PC-3 (cell line): ENCODE data around the gene CD99L2. TPM values are rescaled to one million over a fixed set of nuclear protein-coding genes. Genes with fewer than 3 reads are reported as not detected.

Source experiments
- ATAC-seq: fragments of 200-7000 bp; cut with Tn5 transposase; 2 replicates; pipeline ENCODE4 v1.9.1; 2020; ENCODE audit warnings: mild to moderate bottlenecking, moderate library complexity
- BruUV-seq: library from RNA; stranded (reverse); fragments of 400-500 nt; replicated peaks from 2 replicates; lab custom pipeline; 2021; lab: Mats Ljungman, UMichigan
- CTCF ChIA-PET: fragments of 300-600 bp; sonication (Branson Sonifier 250); formaldehyde crosslinking; loops from one replicate; lab custom pipeline; 2022; ENCODE audit warnings: antibody characterized with exemption; lab: Charles Lee
- POLR2A ChIA-PET: fragments of 300-600 bp; sonication (Branson Sonifier 250); formaldehyde crosslinking; loops from one replicate; lab custom pipeline; 2022; ENCODE audit warnings: antibody characterized with exemption; ENCODE audit not compliant: unreplicated experiment; lab: Charles Lee
- DNase-seq: peaks from one replicate; pipeline ENCODE4 v3.0.0-alpha.2; 2015
- H2AFZ ChIP-seq: fragments of 300-600 bp; sonication (generic); 2 replicates; pipeline ENCODE4 v1.6.0; 2016; ENCODE audit warnings: antibody characterized with exemption, low read length
- H3F3A ChIP-seq: fragments of 300-600 bp; sonication (generic); one replicate; pipeline ENCODE4 v1.6.0; 2017; ENCODE audit warnings: antibody characterized with exemption, low read length, control low read depth, mild to moderate bottlenecking; ENCODE audit not compliant: unreplicated experiment
- H3K27ac ChIP-seq: fragments of 300-600 bp; sonication (generic); 2 replicates; pipeline ENCODE4 v1.5.1; 2016; ENCODE audit warnings: mild to moderate bottlenecking, low read length
- H3K27me3 ChIP-seq: fragments of 300-600 bp; sonication (generic); 2 replicates; pipeline ENCODE4 v1.6.1; 2016; ENCODE audit warnings: low read length, mixed read lengths
- H3K36me3 ChIP-seq: fragments of 300-600 bp; sonication (generic); 2 replicates; pipeline ENCODE4 v1.6.1; 2016; ENCODE audit warnings: low read depth, mixed run types, low read length, mixed read lengths
- H3K4me1 ChIP-seq: fragments of 300-600 bp; sonication (generic); 2 replicates; pipeline ENCODE4 v1.5.1; 2016; ENCODE audit warnings: low read length; ENCODE audit not compliant: insufficient read depth
- H3K4me2 ChIP-seq: fragments of 300-600 bp; sonication (generic); 2 replicates; pipeline ENCODE4 v1.6.0; 2016; ENCODE audit warnings: low read length
- H3K4me3 ChIP-seq: fragments of 300-600 bp; sonication (generic); 2 replicates; pipeline ENCODE4 v1.5.1; 2016; ENCODE audit warnings: mild to moderate bottlenecking, low read length, mixed read lengths
- H3K79me2 ChIP-seq: fragments of 300-600 bp; sonication (generic); 2 replicates; pipeline ENCODE4 v1.6.1; 2017; ENCODE audit warnings: low read length, mixed read lengths
- H3K9ac ChIP-seq: fragments of 300-600 bp; sonication (generic); 2 replicates; pipeline ENCODE4 v1.6.0; 2016; ENCODE audit warnings: mild to moderate bottlenecking, low read length
- H3K9me2 ChIP-seq: fragments of 300-600 bp; sonication (generic); replicated peaks from 2 replicates; pipeline ENCODE4 v1.6.1; 2016; ENCODE audit warnings: mixed run types, low read length, mixed read lengths
- H3K9me3 ChIP-seq: fragments of 300-600 bp; sonication (generic); 2 replicates; pipeline ENCODE4 v1.6.1; 2016; ENCODE audit warnings: low read length, mixed read lengths
- H4K20me1 ChIP-seq: fragments of 300-600 bp; sonication (generic); 2 replicates; pipeline ENCODE4 v1.6.1; 2016; ENCODE audit warnings: low read length, mixed read lengths
- EZH2 ChIP-seq: fragments of 300-600 bp; sonication (generic); IDR thresholded peaks from one replicate; pipeline ENCODE4 v1.6.1; 2017; ENCODE audit warnings: antibody characterized with exemption, mild to moderate bottlenecking, low read length; ENCODE audit not compliant: unreplicated experiment
- EZH2phosphoT487 ChIP-seq: fragments of 300-600 bp; sonication (generic); IDR thresholded peaks from 2 replicates; pipeline ENCODE4 v1.6.1; 2018; ENCODE audit warnings: mild to moderate bottlenecking, antibody characterized with exemption, low read length, borderline replicate concordance
- intact Hi-C: fragments of 100-400 bp; cut with micrococcal nuclease; formaldehyde crosslinking; loops from 2 replicates; pipeline ENCODE4 v1.9.0; 2023
- total RNA-seq: library from RNA; depleted of rRNA; stranded (reverse); fragments of >200 nt; gene quantifications from 2 replicates; pipeline ENCODE4 v1.2.3, GENCODE V29; 2014
- TF ChIP-seq, protein P1 (sequence below): fragments of 300-600 bp; sonication (generic); conservative IDR thresholded peaks from 2 replicates; pipeline ENCODE4 v1.5.1; 2017; ENCODE audit warnings: antibody characterized with exemption, low read depth, mild to moderate bottlenecking, low read length

The CD99L2 gene
- total RNA-seq, 1 experiment from 2014 or later, result 9.4 TPM

DNA sequence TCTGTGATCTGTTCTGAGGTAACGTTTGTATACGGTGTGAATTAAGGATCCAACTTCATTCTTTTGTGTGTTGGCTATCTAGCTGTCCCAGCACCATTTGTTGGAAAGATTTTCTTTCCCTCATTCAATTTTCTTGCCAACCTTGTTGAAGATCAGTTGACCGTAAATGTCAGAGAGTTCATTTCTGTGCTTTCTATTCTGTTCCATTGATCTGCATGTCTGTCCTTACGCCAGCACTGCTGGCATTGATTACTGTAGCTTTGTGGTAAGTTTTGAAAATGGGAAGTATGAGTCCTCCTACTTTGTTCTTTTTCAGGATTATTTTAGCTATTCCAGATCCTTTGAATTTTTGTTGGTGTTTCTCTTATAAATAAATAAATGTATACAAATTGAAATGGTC lies 144.5 kb downstream of the CD99L2 start:
- no peaks in the 10 kb centered on the region for H3K4me1 ChIP-seq
- CTCF ChIA-PET, result no interaction called here
- H3K9me2 ChIP-seq, result no peaks in the 10 kb centered on the region
- H4K20me1 ChIP-seq, result no peaks in the 10 kb centered on the region
- H3K27ac ChIP-seq, result no peak overlapping the region
- no peak overlapping the region for H3K4me2 ChIP-seq
- H3K27me3 ChIP-seq, result no peaks in the 10 kb centered on the region
- ATAC-seq (no peak), DNase-seq (no peak)
- POLR2A ChIA-PET, result no interaction called here
- no peaks in the 10 kb centered on the region for H3K9me3 ChIP-seq
- no peak overlapping the region for H2AFZ ChIP-seq
- no peak overlapping the region for H3K9ac ChIP-seq
- BruUV-seq, result no TSS peak
- peaks cover 3% of the 10 kb centered on the region; the same call in 1 of the 2 replicates for H3K36me3 ChIP-seq
- TF ChIP-seq EZH2phosphoT487, result no peak
- TF ChIP-seq, protein P1, sequence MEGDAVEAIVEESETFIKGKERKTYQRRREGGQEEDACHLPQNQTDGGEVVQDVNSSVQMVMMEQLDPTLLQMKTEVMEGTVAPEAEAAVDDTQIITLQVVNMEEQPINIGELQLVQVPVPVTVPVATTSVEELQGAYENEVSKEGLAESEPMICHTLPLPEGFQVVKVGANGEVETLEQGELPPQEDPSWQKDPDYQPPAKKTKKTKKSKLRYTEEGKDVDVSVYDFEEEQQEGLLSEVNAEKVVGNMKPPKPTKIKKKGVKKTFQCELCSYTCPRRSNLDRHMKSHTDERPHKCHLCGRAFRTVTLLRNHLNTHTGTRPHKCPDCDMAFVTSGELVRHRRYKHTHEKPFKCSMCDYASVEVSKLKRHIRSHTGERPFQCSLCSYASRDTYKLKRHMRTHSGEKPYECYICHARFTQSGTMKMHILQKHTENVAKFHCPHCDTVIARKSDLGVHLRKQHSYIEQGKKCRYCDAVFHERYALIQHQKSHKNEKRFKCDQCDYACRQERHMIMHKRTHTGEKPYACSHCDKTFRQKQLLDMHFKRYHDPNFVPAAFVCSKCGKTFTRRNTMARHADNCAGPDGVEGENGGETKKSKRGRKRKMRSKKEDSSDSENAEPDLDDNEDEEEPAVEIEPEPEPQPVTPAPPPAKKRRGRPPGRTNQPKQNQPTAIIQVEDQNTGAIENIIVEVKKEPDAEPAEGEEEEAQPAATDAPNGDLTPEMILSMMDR, result no peak
- no peak for TF ChIP-seq EZH2
- intact Hi-C loops, result no loop called here
- no peak overlapping the region for H3K4me3 ChIP-seq
- H3K79me2 ChIP-seq, result no peaks in the 10 kb centered on the region
- H3F3A ChIP-seq, result no peaks in the 10 kb centered on the region

DNA sequence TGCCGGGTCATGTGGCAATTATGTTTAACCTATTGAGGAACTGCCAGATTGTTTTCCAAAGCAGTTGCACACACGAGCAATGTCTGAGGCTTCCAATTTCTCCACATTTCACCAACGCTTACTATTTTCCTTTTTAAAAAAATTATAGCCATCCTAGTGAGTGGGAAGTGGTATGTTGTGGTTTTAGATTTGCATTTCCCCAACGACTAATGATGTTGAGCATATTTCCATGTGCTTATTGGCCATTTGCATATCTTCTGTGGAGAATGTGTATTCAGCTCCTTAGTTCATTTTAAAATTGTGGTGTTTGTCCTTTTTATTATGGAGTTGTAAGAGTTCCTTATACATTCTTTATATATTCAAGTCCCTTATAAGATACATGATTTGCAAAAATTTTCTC lies 145.1 kb downstream of the CD99L2 start:
- no TSS peak for BruUV-seq

DNA sequence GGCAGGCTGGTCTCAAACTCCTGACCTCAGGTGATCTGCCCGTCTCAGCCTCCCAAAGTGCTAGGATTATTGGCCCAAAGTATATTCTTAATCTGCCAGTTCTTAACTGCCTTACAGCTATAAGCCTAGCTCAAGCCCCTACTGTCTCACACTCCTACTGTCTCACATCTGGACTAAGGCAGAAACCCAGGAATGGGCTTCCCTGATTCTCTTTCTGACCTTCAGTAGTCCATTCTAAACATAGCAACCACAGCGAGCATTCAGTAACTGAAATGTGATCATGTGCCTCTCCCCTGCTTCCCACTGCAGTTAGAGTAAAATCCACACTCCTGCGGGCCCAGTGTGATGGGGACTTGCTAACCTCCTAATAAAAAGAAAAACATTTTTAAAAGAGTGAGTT lies 146.3 kb downstream of the CD99L2 start:
- H3K27ac ChIP-seq, result no peak overlapping the region
- no peak for DNase-seq
- H4K20me1 ChIP-seq, result no peaks in the 10 kb centered on the region
- TF ChIP-seq, protein P1, result no peak
- TF ChIP-seq EZH2phosphoT487 (no peak), EZH2 (no peak)
- ChIA-PET CTCF (interaction anchor here (0.6 kb wide), 1 partner anchor 10 kb away, joined by 5 read pairs; no protein-coding TSS in a partner anchor), POLR2A (no interaction called here)
- no TSS peak for BruUV-seq
- H3K9me2 ChIP-seq, result no peaks in the 10 kb centered on the region
- intact Hi-C loops, result no loop called here
- no peaks in the 10 kb centered on the region for H3K79me2 ChIP-seq
- no peaks in the 10 kb centered on the region for H3K9me3 ChIP-seq
- ATAC-seq, result no peak
- no peaks in the 10 kb centered on the region for H3K4me1 ChIP-seq
- peaks cover 3% of the 10 kb centered on the region; the same call in 1 of the 2 replicates for H3K36me3 ChIP-seq
- H3K4me3 ChIP-seq, result no peak overlapping the region
- H3F3A ChIP-seq, result no peaks in the 10 kb centered on the region
- no peaks in the 10 kb centered on the region for H3K27me3 ChIP-seq
- H3K4me2 ChIP-seq, result no peak overlapping the region
- no peak overlapping the region for H2AFZ ChIP-seq
- H3K9ac ChIP-seq, result no peak overlapping the region

More for the DNA sequence above, 145.1 kb downstream of the CD99L2 start:
- Histone ChIP-seq H2AFZ (no peak overlapping the region), H3K79me2 (no peaks in the 10 kb centered on the region), H3K27ac (no peak overlapping the region), H3F3A (no peaks in the 10 kb centered on the region), H3K9me2 (no peaks in the 10 kb centered on the region), H3K4me1 (no peaks in the 10 kb centered on the region), H3K4me3 (no peak overlapping the region), H3K27me3 (no peaks in the 10 kb centered on the region), H3K4me2 (no peak overlapping the region), H3K36me3 (peaks cover 3% of the 10 kb centered on the region; the same call in 1 of the 2 replicates), H4K20me1 (no peaks in the 10 kb centered on the region), H3K9me3 (no peaks in the 10 kb centered on the region), H3K9ac (no peak overlapping the region)
- DNase-seq, result no peak
- ATAC-seq, result no peak
- CTCF ChIA-PET, result no interaction called here
- intact Hi-C loops, result no loop called here
- TF ChIP-seq EZH2, result no peak
- no peak for TF ChIP-seq EZH2phosphoT487
- TF ChIP-seq, protein P1, result no peak
- POLR2A ChIA-PET, result no interaction called here
